NB4 (cell line): ENCODE data around the gene CAP2.

Source experiments
- DNase-seq: peaks from one replicate; pipeline ENCODE4 v3.0.0; 2010; ENCODE audit warnings: low read depth
- H3K4me3 ChIP-seq: one replicate; pipeline ENCODE4 v1.5.1; 2011; ENCODE audit warnings: mild to moderate bottlenecking, low read depth, low read length, moderate library complexity
- CTCF ChIP-seq: IDR thresholded peaks from one replicate; pipeline ENCODE4 v1.5.1; 2012; ENCODE audit warnings: low read depth, low read length
- MAX ChIP-seq: IDR thresholded peaks from 2 replicates; pipeline ENCODE4 v1.6.1; 2011; ENCODE audit warnings: low read depth, low read length
- MYC ChIP-seq: IDR thresholded peaks from 2 replicates; pipeline ENCODE4 v1.6.1; 2011; ENCODE audit warnings: low read depth, low read length
- POLR2A ChIP-seq: IDR thresholded peaks from 2 replicates; pipeline ENCODE4 v1.6.1; 2011; ENCODE audit warnings: mild to moderate bottlenecking; ENCODE audit not compliant: insufficient read length; ENCODE audit errors: extremely low read depth

Gene CAP2

GRCh38 chr6:17365961-17366360 lies 27.4 kb upstream of the CAP2 start:
- TF ChIP-seq MYC = no peak
- no peak for TF ChIP-seq MAX
- no peak for TF ChIP-seq POLR2A
- no peak for TF ChIP-seq CTCF
- DNase-seq = no peak
- no peak overlapping the region for H3K4me3 ChIP-seq

GRCh38 chr6:17367868-17368267 lies 25.5 kb upstream of the CAP2 start:
- no peak overlapping the region for H3K4me3 ChIP-seq
- TF ChIP-seq POLR2A = no peak
- no peak for TF ChIP-seq MAX
- no peak for TF ChIP-seq CTCF
- TF ChIP-seq MYC = no peak
- DNase-seq = no peak

- no peak for TF ChIP-seq MAX
- no peak for TF ChIP-seq MYC
- no peak for TF ChIP-seq CTCF
- no peak for TF ChIP-seq POLR2A
- DNase-seq = no peak
- no peak overlapping the region for H3K4me3 ChIP-seq
Observed at GRCh38 chr6:17381424-17382147, 11.8 kb upstream of the CAP2 start.

GRCh38 chr6:17385660-17386059 lies 7.7 kb upstream of the CAP2 start:
- TF ChIP-seq POLR2A (no peak), CTCF (no peak), MAX (no peak), MYC (no peak)
- H3K4me3 ChIP-seq = no peak overlapping the region
- no peak for DNase-seq

- TF ChIP-seq CTCF = no peak
- no peak for TF ChIP-seq POLR2A
- no peak for TF ChIP-seq MAX
- TF ChIP-seq MYC = no peak
- no peak overlapping the region for H3K4me3 ChIP-seq
- no peak for DNase-seq
Observed at GRCh38 chr6:17388365-17388764, 5.0 kb upstream of the CAP2 start.
